HG03457 (cell line): ENCODE measurements around the gene PYDC1.
"Not testable (repeated sequence)": the region's sequence is repeated elsewhere in the genome, so short reads cannot be mapped to it uniquely, and the experiment has no call there.

Experiments
- ATAC-seq: cut with Tn5 transposase; IDR thresholded peaks from one replicate; pipeline ENCODE4 v1.9.1; 2021; ENCODE audit warnings: moderate number of reproducible peaks; ENCODE audit not compliant: unreplicated experiment

The PYDC1 gene

GRCh38 chr16:31216422-31217135 is at the start of gene PYDC1:
Gene PYDC1 (minus strand): TSS chr16:31217135. CDS start chr16:31217028, 107 bp downstream.
- ATAC-seq: no peak

DNA sequence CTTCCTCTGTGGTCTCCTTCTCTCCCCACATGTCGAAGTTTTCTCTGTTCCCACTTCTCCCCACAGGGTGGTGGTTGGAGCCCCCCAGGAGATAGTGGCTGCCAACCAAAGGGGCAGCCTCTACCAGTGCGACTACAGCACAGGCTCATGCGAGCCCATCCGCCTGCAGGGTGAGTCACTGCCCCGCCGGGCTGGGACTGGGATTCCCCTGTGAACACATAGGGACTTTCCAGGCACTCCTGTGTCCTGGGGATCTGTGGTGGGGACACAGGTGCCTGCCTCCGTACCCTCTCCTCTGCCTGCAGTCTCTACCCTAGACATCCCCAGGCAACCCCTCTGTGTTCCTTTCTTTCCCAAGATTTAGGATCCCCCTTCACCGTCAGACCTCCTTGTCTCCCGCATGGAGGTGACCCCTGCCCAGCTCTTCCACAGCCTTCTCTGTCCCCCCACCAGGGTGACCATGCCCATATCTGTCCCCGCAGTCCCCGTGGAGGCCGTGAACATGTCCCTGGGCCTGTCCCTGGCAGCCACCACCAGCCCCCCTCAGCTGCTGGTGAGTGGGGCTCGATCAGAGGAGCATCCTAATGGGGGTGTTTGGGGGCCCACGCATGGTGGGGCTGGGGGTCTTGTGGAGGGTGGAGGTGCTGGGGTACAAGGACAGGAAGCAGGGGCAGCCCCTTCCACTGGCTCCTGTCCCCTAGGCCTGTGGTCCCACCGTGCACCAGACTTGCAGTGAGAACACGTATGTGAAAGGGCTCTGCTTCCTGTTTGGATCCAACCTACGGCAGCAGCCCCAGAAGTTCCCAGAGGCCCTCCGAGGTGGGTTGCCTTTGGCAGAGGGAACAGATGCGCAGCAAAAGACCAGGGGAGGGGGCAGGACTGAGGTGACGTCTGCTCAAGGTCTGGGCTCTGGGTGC is 48.7 kb upstream of the PYDC1 start:
- peak; percentile 91 for ATAC-seq

- ATAC-seq: no peak
Observed at GRCh38 chr16:31262084-31262483, 45.1 kb upstream of the PYDC1 start.

DNA sequence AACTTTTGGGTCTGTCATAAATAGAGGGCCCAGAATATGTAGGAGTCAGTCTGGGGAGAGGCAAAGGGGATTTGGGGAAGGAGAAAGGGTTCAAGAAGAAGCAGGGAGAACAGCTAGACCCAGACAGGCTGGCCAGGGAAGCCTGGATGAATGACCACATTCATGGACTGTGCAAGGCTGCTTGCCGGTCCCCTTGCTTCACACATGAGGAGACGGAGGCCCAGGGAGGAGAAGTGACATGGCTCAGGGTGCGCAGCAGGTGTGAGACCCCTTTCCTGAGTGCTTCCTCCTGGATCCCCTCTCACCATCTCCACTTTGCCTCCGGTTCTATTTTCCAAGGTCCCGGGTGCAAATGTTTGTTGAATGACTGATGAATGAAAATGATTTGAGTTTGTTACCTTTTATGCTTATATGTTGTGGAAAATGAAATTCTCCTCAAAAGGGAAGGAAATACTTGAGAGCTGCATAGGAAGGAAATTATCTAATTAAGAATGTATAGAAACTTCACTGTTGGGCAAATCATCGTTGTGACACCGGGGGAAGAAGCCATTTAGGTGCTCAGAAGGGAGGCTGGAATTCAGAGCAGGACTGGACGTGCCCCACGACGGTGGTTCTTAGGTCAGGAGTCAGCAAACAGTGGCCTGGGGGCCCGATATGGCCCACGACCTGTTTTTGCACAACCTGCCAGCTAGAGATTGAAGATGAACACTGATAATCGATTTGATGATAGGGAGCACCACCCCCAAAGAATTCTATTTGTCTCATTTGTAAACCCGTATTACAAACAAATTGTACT is 43.4 kb upstream of the PYDC1 start:
- ATAC-seq: no peak

DNA sequence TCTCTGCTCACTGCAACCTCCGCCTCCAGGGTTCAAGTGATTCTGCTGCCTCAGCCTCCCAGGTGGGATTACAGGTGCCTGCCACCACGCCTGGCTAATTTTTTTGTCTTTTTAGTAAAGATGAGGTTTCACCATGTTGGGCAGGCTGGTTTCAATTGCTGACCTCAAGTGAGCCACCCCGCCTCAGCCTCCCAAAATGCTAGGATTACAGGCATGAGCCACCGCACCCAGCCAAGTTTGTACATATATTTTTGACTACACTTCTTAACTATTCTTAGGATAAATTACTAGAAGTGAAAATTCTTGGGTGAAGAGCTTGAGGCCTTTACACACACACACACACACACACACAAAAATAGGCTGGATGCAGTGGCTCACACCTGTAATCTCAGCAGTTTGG is 41.4 kb upstream of the PYDC1 start:
- ATAC-seq: no peak

DNA sequence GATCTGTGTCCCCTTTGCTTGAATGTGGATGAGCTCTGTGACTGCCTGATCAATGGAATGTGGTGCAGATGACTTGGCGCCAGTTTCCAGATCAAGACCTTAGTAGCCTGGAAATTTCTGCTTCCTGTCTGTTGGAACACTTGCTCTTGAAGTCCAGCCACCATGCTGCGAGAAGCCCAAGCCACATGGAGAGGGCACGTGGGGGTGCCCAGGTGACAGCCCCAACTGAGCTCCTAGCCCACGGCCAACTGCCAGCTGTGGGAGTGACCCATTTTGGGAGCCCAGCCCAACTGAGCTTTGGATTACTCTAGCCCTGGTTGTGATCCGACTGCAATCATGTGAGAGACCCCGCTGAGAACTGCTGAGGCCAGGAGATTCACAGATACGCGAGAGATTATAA is 39.5 kb upstream of the PYDC1 start:
- ATAC-seq: no peak

DNA sequence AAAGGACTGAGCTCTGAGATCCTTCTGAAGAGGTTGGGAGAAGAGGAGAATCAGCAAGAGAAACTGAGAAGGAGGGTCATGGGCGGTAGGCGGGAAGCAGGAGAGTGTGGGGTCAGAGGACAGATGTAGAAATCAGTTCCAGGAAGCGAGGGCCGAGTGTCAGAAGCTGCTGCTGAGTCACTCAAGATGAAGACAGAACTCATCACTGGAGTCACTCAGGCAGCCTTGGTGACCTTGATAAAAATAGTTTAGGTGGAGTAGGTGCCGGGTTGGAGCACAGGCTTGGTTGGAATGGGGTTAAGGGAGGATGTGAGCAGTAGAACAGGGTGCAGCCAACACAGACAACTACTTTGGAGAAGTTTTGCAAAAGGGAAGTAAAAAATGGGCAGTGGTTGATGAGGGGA is 36.7 kb upstream of the PYDC1 start:
- ATAC-seq: no peak

GRCh38 chr16:31251435-31251834 is 34.5 kb upstream of the PYDC1 start:
- ATAC-seq: no peak

- no peak for ATAC-seq
Observed at GRCh38 chr16:31250782-31251384, 33.9 kb upstream of the PYDC1 start.

GRCh38 chr16:31248344-31248743 is 31.4 kb upstream of the PYDC1 start:
- no peak for ATAC-seq

GRCh38 chr16:31246296-31246695 is 29.4 kb upstream of the PYDC1 start:
- ATAC-seq: no peak

DNA sequence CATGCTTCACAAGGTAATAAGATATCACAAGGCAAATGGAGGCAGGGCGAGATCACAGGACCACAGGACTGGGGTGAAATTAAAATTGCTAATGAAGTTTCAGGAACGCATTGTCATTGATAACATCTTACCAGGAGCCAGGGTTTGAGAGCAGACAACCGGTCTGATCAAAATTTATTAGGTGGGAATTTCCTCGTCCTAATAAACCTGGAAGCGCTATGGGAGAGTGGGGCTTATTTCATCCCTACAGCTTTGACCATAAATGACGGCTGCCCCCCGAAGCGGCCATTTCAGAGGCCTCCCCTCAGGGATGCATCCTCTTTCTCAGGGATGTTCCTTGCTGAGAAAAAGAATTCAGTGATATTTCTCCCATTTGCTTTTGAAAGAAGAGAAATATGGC is 28.7 kb upstream of the PYDC1 start:
- not testable (repeated sequence) for ATAC-seq

DNA sequence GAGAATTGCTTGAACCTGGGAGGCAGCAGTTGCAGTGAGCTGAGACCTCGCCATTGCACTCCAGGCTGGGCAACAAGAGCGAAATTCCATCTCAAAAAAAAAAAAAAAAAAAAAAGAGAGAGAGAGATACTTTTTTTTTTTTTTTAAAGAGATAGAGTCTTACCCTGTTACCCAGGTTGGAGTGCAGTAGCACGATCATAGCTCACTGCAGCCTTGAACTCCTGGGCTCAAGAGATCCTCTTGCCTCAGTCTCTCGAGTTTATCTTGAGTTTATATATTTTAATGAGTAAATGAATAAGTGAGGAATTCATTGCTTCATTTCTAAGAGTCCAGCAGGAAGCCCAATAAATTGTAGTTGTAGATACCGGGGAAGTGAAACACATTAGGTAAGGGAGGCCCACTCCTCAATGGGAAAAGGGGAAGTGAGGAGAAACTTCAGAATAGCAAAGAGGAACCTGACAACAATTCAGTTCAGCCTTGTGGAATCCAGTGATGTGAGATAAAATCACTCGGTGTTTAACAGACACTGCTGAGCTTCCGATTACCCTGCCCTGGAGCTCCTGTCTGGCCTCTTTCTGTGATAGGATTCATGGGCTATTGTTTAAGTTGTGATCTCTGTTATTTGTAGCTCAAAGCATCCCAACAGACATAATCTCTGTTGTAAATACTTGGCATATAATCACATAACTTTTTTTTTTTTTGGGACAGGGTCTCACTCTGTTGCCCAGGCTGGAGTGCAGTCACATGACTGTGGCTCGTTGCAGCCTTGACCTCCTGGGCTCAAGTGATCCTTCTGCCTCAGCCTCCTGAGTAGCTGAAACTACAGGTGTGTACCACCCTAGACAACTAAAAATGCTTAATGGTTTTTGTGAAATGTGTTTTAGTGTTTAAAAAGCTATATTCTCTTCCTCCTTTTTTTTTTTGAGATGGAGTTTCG is 27.1 kb upstream of the PYDC1 start:
- no peak for ATAC-seq

- no peak for ATAC-seq
Observed at GRCh38 chr16:31242206-31242605, 25.3 kb upstream of the PYDC1 start.

GRCh38 chr16:31238041-31238440 is 21.1 kb upstream of the PYDC1 start:
- ATAC-seq: no peak

DNA sequence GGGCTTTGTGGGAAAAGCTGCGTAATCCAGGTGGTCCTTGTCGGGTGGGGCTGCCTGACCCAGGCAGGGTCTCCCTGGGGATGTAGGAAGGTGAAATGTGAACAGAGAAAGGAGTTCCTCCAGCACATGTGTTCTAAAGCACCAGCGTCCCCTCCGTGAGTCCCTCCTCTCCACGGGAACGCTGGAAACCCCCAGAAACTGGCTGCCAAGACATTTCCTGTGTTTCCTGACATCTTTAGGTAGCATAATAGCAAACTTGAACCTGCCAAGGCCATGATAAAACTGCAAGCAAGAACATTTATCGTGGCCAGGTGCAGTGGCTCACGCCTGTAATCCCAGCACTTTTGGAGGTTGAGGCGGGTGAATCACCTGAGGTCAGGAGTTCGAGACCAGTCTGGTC is 12.6 kb upstream of the PYDC1 start:
- ATAC-seq: no peak

- no peak for ATAC-seq
Observed at GRCh38 chr16:31228206-31228605, 11.3 kb upstream of the PYDC1 start.

GRCh38 chr16:31225193-31225592 is 8.3 kb upstream of the PYDC1 start:
- no peak for ATAC-seq

DNA sequence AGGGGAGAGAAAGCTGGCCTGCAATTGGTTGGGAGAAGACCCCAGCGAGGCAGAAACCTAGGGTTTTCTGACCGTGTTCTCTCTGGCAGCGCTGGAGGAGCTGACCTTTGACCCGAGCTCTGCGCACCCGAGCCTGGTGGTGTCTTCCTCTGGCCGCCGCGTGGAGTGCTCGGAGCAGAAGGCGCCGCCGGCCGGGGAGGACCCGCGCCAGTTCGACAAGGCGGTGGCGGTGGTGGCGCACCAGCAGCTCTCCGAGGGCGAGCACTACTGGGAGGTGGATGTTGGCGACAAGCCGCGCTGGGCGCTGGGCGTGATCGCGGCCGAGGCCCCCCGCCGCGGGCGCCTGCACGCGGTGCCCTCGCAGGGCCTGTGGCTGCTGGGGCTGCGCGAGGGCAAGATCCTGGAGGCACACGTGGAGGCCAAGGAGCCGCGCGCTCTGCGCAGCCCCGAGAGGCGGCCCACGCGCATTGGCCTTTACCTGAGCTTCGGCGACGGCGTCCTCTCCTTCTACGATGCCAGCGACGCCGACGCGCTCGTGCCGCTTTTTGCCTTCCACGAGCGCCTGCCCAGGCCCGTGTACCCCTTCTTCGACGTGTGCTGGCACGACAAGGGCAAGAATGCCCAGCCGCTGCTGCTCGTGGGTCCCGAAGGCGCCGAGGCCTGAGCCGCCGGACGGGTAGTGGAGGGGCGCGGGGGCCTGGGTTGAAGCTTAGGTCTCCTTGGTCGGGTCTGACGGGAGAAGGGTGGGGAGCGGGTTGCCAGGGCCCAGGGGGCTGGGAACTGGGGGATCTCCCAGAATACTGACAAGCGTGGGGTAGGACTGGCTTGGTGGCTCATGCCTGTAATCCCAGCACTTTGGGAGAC is 7.4 kb upstream of the PYDC1 start:
- ATAC-seq: no peak
